LNCAP (cell line): Measurements from ENCODE around the gene IGLON5.

Experiments used
- TF ChIP-seq, protein P1 (sequence below): fragments of 450-650 bp; IDR thresholded peaks from 2 replicates; pipeline ENCODE4 v1.5.1; 2017; ENCODE audit warnings: mild to moderate bottlenecking

Gene IGLON5

DNA sequence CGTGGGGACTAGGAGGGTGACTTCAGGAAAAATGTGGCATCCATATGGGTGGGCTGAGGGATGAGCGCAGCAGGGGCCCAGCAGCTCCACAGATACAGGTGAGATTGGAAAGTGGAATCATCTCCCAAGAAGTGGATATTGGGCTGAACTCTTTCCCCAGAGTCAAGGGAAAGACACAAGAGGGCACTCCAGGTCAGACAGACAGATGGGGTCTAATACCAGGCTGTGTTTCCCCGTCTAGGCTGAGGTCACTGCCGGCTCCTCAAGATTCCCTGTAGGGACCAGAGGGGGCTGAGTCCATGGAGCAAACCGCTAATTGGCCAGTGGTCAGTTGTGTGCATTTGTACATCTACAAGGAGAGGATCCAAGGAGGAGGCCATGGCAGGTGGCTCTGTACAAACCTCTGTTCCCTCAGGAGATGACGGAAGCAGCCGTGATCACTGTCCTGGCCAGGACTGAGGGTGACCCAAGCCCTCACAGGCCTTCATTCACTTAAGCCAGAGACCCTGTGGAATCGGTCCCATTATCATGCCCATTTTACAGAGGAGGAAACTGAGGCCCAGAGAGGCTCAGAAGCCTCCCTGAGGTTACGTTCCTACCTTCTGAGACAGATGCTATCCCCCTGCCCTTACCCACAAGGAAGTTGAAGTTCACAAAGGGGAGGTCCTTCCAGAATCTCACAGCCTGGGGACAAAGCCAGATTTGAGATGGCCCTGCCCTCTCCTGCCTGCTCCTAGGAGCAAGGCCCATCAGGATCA, 14.9 kb upstream of the IGLON5 start:
- TF ChIP-seq, protein P1, sequence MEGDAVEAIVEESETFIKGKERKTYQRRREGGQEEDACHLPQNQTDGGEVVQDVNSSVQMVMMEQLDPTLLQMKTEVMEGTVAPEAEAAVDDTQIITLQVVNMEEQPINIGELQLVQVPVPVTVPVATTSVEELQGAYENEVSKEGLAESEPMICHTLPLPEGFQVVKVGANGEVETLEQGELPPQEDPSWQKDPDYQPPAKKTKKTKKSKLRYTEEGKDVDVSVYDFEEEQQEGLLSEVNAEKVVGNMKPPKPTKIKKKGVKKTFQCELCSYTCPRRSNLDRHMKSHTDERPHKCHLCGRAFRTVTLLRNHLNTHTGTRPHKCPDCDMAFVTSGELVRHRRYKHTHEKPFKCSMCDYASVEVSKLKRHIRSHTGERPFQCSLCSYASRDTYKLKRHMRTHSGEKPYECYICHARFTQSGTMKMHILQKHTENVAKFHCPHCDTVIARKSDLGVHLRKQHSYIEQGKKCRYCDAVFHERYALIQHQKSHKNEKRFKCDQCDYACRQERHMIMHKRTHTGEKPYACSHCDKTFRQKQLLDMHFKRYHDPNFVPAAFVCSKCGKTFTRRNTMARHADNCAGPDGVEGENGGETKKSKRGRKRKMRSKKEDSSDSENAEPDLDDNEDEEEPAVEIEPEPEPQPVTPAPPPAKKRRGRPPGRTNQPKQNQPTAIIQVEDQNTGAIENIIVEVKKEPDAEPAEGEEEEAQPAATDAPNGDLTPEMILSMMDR: no peak; the same call in 1 of the 2 replicates

DNA sequence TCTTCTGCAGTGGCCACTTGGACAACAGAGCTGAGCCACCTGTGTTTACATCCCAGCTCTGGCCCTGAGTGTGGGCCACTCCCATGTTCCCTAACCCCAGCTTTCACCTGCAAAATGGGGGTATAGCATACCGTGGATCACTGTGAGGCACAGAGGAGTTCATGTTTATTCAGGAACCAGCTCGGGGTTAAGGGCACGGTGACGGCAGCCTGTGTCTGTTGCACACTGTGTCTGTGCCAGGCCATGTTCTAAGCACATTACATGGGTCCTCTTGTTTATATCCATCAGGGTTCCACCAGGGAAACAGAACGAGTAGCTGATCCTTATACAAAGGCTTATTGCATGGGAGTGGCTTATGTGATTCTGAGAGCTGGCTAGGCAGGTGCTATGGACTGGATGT, 14.0 kb upstream of the IGLON5 start:
- TF ChIP-seq, protein P1: no peak

DNA sequence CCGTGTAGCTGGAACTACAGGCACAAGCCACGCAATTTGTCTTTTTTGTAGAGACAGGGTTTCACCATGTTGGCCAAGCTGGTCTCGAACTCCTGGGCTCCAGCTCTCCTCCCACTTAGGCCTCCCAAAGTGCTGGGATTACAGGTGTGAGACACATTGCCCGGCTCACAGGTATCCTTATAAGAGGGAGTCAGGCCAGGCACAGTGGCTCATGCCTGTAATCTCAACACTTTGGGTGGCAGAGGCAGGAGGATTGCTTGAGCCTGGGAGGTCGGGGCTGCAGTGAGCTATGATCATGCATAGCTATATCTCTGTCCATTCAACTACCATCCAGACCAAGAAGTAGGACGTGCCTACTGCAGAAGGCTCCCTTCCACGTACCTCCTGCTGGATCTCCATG, 10.2 kb upstream of the IGLON5 start:
- TF ChIP-seq, protein P1: no peak

GRCh38 chr19:51305479-51305878, 6.0 kb upstream of the IGLON5 start:
- TF ChIP-seq, protein P1: no peak

GRCh38 chr19:51316688-51317087, 5.2 kb downstream of the IGLON5 start:
- TF ChIP-seq, protein P1: no peak

DNA sequence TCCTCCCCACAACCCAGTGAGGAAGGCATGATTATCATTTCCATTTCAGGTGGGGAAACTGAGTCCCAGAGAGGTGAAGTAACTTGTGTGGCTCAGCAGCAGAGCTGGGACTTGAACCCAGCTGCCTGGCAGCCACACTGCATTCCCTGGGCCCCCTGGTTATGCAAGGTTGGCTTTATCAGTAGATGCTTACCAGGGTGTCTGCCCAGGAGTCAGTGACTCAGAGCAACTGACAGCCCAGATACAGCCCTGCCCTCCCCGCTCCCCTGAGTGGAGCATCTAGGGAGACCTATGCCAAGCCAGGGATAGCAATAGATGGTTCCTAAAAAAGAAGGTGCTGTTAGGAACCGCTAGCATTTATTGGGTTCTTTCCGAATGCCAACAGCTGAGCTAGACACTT, 5.9 kb downstream of the IGLON5 start:
- TF ChIP-seq, protein P1: no peak

GRCh38 chr19:51317968-51318367, 6.5 kb downstream of the IGLON5 start:
- TF ChIP-seq, protein P1: no peak
